K562 (cell line): ENCODE results near the gene MYO1H. TPM values are rescaled to one million over a fixed set of nuclear protein-coding genes. Genes with fewer than 3 reads are reported as not detected.
A peak's percentile ranks its signal among the peaks of the same experiment; 100 is the strongest.

Source experiments
- ATAC-seq: fragments of 200-7000 bp; cut with Tn5 transposase; 3 replicates; pipeline ENCODE4 v1.9.1; 2020; ENCODE audit warnings: moderate library complexity
- BruUV-seq: library from RNA; stranded (reverse); fragments of 400-500 nt; replicated peaks from 2 replicates; lab custom pipeline; 2021; lab: Mats Ljungman, UMichigan
- CTCF ChIA-PET: fragments of 300-600 bp; formaldehyde crosslinking; extraction: SDS; loops from one replicate; lab custom pipeline; 2021; ENCODE audit warnings: low intra/inter-chr PET ratio; lab: Yijun Ruan, JAX
- POLR2A ChIA-PET: fragments of 300-600, 350-650 bp; sonication (Branson Sonifier 250); formaldehyde crosslinking; extraction: SDS; loops from one replicate; lab custom pipeline; 2021; ENCODE audit warnings: antibody characterized with exemption, inconsistent platforms; lab: Yijun Ruan, JAX
- DNase-seq, 4 experiments: peaks; one replicate each; pipeline versions ENCODE4 v3.0.0 to v3.0.0-alpha.2; 2011 to 2018; ENCODE audit warnings: low spot score in 3 of 4, mixed read lengths in 3 of 4; ENCODE audit errors: extremely low read depth in 1 of 4
- FAIRE-seq: peaks from 2 replicates; lab custom pipeline; 2011; peaks lifted over from hg19 to GRCh38; lab: Jason Lieb, UNC
- H2AFZ ChIP-seq: 2 replicates; pipeline ENCODE4 v1.6.0; 2011; ENCODE audit warnings: low read depth, low read length, control low read depth, inconsistent platforms
- H3K27ac ChIP-seq: fragments of 200-600 bp; 3 replicates; pipeline ENCODE4 v1.8.0; 2011; ENCODE audit warnings: low read depth, mild to moderate bottlenecking, control low read depth, inconsistent platforms, low read length, moderate library complexity, mixed read lengths; ENCODE audit errors: extremely low read depth
- H3K27me3 ChIP-seq, 2 experiments: fragments of 300-600 bp in 1 of 2; 2 replicates in 1 of 2; 3 replicates in 1 of 2; pipeline versions ENCODE4 v1.6.0 to v1.8.0; 2011; ENCODE audit warnings: inconsistent platforms in 2 of 2, low read length in 2 of 2, mild to moderate bottlenecking in 1 of 2, mixed read lengths in 1 of 2, moderate library complexity in 1 of 2; ENCODE audit not compliant: control insufficient read depth in 2 of 2, insufficient read depth in 2 of 2
- H3K36me3 ChIP-seq: fragments of 300-600 bp; 3 replicates; pipeline ENCODE4 v1.8.0; 2011; ENCODE audit warnings: mild to moderate bottlenecking, low read length, inconsistent platforms; ENCODE audit not compliant: control insufficient read depth, insufficient read depth
- H3K4me1 ChIP-seq, 2 experiments: fragments of 200-600 bp in 1 of 2; replicated peaks in 1 of 2; 2 replicates in 1 of 2; 3 replicates in 1 of 2; pipeline versions ENCODE4 v1.5.1 to v1.8.0; 2011; ENCODE audit warnings: inconsistent platforms in 2 of 2, low read length in 2 of 2, mild to moderate bottlenecking in 1 of 2, mixed read lengths in 1 of 2, moderate library complexity in 1 of 2; ENCODE audit not compliant: control insufficient read depth in 2 of 2, insufficient read depth in 2 of 2
- H3K4me2 ChIP-seq: 2 replicates; pipeline ENCODE4 v1.6.1; 2011; ENCODE audit warnings: low read length, control low read depth, inconsistent platforms, mixed read lengths; ENCODE audit not compliant: insufficient read depth
- H3K4me3 ChIP-seq: fragments of 200-600 bp; sonication (generic), shearing (Covaris generic); 2 replicates; pipeline ENCODE4 v1.5.1; 2016; ENCODE audit warnings: control low read depth, inconsistent platforms
- H3K79me2 ChIP-seq: fragments of 200-600 bp; 3 replicates; pipeline ENCODE4 v1.8.0; 2011; ENCODE audit warnings: low read length, inconsistent platforms; ENCODE audit not compliant: control insufficient read depth, insufficient read depth
- H3K9ac ChIP-seq, 2 experiments: 2 replicates each; pipeline versions ENCODE4 v1.6.0 to v1.6.1; 2011; ENCODE audit warnings: low read depth in 2 of 2, low read length in 2 of 2, control low read depth in 1 of 2, inconsistent platforms in 1 of 2, mild to moderate bottlenecking in 1 of 2, mixed read lengths in 1 of 2; ENCODE audit not compliant: insufficient read depth in 1 of 2
- H3K9me1 ChIP-seq: one replicate; pipeline ENCODE4 v1.6.0; 2011; ENCODE audit warnings: inconsistent platforms, mild to moderate bottlenecking, low read length, moderate library complexity; ENCODE audit not compliant: control insufficient read depth, insufficient read depth
- H3K9me3 ChIP-seq: replicated peaks from 2 replicates; pipeline ENCODE4 v1.5.1; 2011; ENCODE audit warnings: low read depth, low read length, inconsistent platforms; ENCODE audit not compliant: control insufficient read depth, insufficient read depth
- H4K20me1 ChIP-seq: replicated peaks from 2 replicates; pipeline ENCODE4 v1.6.1; 2011; ENCODE audit warnings: low read length, inconsistent platforms, mixed read lengths; ENCODE audit not compliant: control insufficient read depth, insufficient read depth
- CHAMP1 ChIP-seq: fragments of 450-650 bp; IDR thresholded peaks from 2 replicates; pipeline ENCODE4 v1.6.1; 2016; ENCODE audit warnings: mild to moderate bottlenecking
- CXXC5 ChIP-seq: fragments of 250-450 bp; sonication (Bioruptor Pico); IDR thresholded peaks from 2 replicates; pipeline ENCODE4 v1.8.0; 2022; ENCODE audit warnings: inconsistent platforms, mild to moderate bottlenecking, moderate library complexity
- FOXP4 ChIP-seq: sonication (generic); formaldehyde crosslinking; IDR thresholded peaks from 2 replicates; pipeline ENCODE4 v1.8.0; 2022; ENCODE audit warnings: mild to moderate bottlenecking, missing genetic modification reagents, borderline replicate concordance
- PTTG1 ChIP-seq: fragments of 450-650 bp; IDR thresholded peaks from 2 replicates; pipeline ENCODE4 v1.6.1; 2016; ENCODE audit warnings: low read depth, mild to moderate bottlenecking, missing genetic modification characterization, missing compliant biosample characterization
- SNIP1 ChIP-seq: fragments of 450-650 bp; IDR thresholded peaks from 2 replicates; pipeline ENCODE4 v1.7.1; 2017; ENCODE audit warnings: low read depth, mild to moderate bottlenecking
- TFE3 ChIP-seq: fragments of 450-650 bp; formaldehyde crosslinking; IDR thresholded peaks from 2 replicates; pipeline ENCODE4 v1.4.0; 2020; ENCODE audit warnings: mild to moderate bottlenecking, mixed read lengths
- ZNF512 ChIP-seq: IDR thresholded peaks from 2 replicates; pipeline ENCODE4 v1.6.1; 2016; ENCODE audit warnings: missing genetic modification characterization, missing compliant biosample characterization
- WGBS: fragments of 100-300 bp; shearing (Covaris generic); methylation state at CpG from one replicate; pipeline ENCODE4 v1.1.6; 2016; ENCODE audit warnings: low coverage, mixed read lengths; ENCODE audit not compliant: insufficient coverage; ENCODE audit errors: missing lambda C conversion rate; 5-methylcytosine and 5-hydroxymethylcytosine counted together
- in situ Hi-C: fragments of 300-500 bp; cut with MboI; formaldehyde crosslinking; loops from 4 replicates; pipeline ENCODE4 v1.15.0; 2018; ENCODE audit warnings: inconsistent platforms, mixed read lengths
- intact Hi-C: fragments of 100-400 bp; cut with micrococcal nuclease; formaldehyde crosslinking; loops from 2 replicates; pipeline ENCODE4 v1.14.2; 2022
- polyA plus RNA-seq, 8 experiments: library from polyadenylated mRNA; depleted of rRNA in 4 of 8; stranded (reverse) in 5 of 8; unstranded in 3 of 8; fragments of >200 nt; fragmentation: Nextera tagmentation in 2 of 8; fragmentation: Illumina TruSeq in 1 of 8; extraction: Ambion mirVana in 2 of 8; extraction: Trizol in 1 of 8; gene quantifications; 2 replicates each; pipeline versions ENCODE4 v1.2.1 to v1.2.3, GENCODE V29; 2011 to 2014; ENCODE audit warnings: inconsistent platforms in 1 of 8, missing spikeins in 1 of 8
- total RNA-seq, 7 experiments: library from RNA; depleted of rRNA in 6 of 7; stranded (reverse); fragments of >200 nt in 6 of 7; fragmentation: Illumina TruSeq in 2 of 7; extraction: Trizol in 2 of 7; gene quantifications; 2 replicates each; pipeline versions ENCODE4 v1.2.1 to v1.2.3, GENCODE V29; 2011 to 2021; ENCODE audit warnings: low replicate concordance in 1 of 7

The MYO1H gene
- total and polyA plus RNA-seq, 9 of the 15 experiments (the other 6 are each of a cell fraction or from before 2014, with no cell fraction given), result not detected

- Histone ChIP-seq H4K20me1 (peaks cover 23% of the 10 kb centered on the region; the same call in 1 of the 2 replicates), H3K4me2 (no peak overlapping the region), H3K27me3 (no peaks in the 10 kb centered on the region), H3K4me3 (no peak overlapping the region), H3K27ac (no peak overlapping the region), H3K9me3 (no peaks in the 10 kb centered on the region), H3K9me1 (no peaks in the 10 kb centered on the region), H3K36me3 (peaks cover 38% of the 10 kb centered on the region; the same call in 2 of the 3 replicates), H3K4me1 (peaks cover 26 to 29% of the 10 kb centered on the region in 2 experiments), H2AFZ (no peak overlapping the region), H3K9ac (peak overlapping the region in 1 of 2 experiments; percentile 32; a peak in 1 of 4 replicates), H3K79me2 (peaks cover 47% of the 10 kb centered on the region)
- ATAC-seq (no peak), DNase-seq (no peak), FAIRE-seq (no peak)
- intact Hi-C loops (no loop called here), in situ Hi-C loops (no loop called here)
- WGBS, result 88% methylated on average over 2 of the region's 2 CpGs
- TF ChIP-seq SNIP1 (no peak), FOXP4 (CRISPR knock-in tag) (no peak), PTTG1 (no peak), ZNF512 (tag) (no peak), CHAMP1 (no peak), CXXC5 (CRISPR knock-in tag) (no peak), TFE3 (CRISPR knock-in tag) (peak; percentile 74)
- ChIA-PET CTCF (no interaction called here), POLR2A (no interaction called here)
- no TSS peak for BruUV-seq
Observed at GRCh38 chr12:109466305-109466704, 118.6 kb downstream of the MYO1H start.
